K562 (cell line): ENCODE results near the gene KCNK1. TPM values are rescaled to one million over a fixed set of nuclear protein-coding genes. Genes with fewer than 3 reads are reported as not detected.

Source experiments
- ATAC-seq: fragments of 200-7000 bp; cut with Tn5 transposase; 3 replicates; pipeline ENCODE4 v1.9.1; 2020; ENCODE audit warnings: moderate library complexity
- BruUV-seq: library from RNA; stranded (reverse); fragments of 400-500 nt; replicated peaks from 2 replicates; lab custom pipeline; 2021; lab: Mats Ljungman, UMichigan
- CTCF ChIA-PET: fragments of 300-600 bp; formaldehyde crosslinking; extraction: SDS; loops from one replicate; lab custom pipeline; 2021; ENCODE audit warnings: low intra/inter-chr PET ratio; lab: Yijun Ruan, JAX
- POLR2A ChIA-PET: fragments of 300-600, 350-650 bp; sonication (Branson Sonifier 250); formaldehyde crosslinking; extraction: SDS; loops from one replicate; lab custom pipeline; 2021; ENCODE audit warnings: antibody characterized with exemption, inconsistent platforms; lab: Yijun Ruan, JAX
- DNase-seq, 4 experiments: peaks; one replicate each; pipeline versions ENCODE4 v3.0.0 to v3.0.0-alpha.2; 2011 to 2018; ENCODE audit warnings: low spot score in 3 of 4, mixed read lengths in 3 of 4; ENCODE audit errors: extremely low read depth in 1 of 4
- FAIRE-seq: peaks from 2 replicates; lab custom pipeline; 2011; peaks lifted over from hg19 to GRCh38; lab: Jason Lieb, UNC
- H2AFZ ChIP-seq: 2 replicates; pipeline ENCODE4 v1.6.0; 2011; ENCODE audit warnings: low read depth, low read length, control low read depth, inconsistent platforms
- H3K27ac ChIP-seq: fragments of 200-600 bp; 3 replicates; pipeline ENCODE4 v1.8.0; 2011; ENCODE audit warnings: low read depth, mild to moderate bottlenecking, control low read depth, inconsistent platforms, low read length, moderate library complexity, mixed read lengths; ENCODE audit errors: extremely low read depth
- H3K27me3 ChIP-seq, 2 experiments: fragments of 300-600 bp in 1 of 2; 2 replicates in 1 of 2; 3 replicates in 1 of 2; pipeline versions ENCODE4 v1.6.0 to v1.8.0; 2011; ENCODE audit warnings: inconsistent platforms in 2 of 2, low read length in 2 of 2, mild to moderate bottlenecking in 1 of 2, mixed read lengths in 1 of 2, moderate library complexity in 1 of 2; ENCODE audit not compliant: control insufficient read depth in 2 of 2, insufficient read depth in 2 of 2
- H3K36me3 ChIP-seq: fragments of 300-600 bp; 3 replicates; pipeline ENCODE4 v1.8.0; 2011; ENCODE audit warnings: mild to moderate bottlenecking, low read length, inconsistent platforms; ENCODE audit not compliant: control insufficient read depth, insufficient read depth
- H3K4me1 ChIP-seq, 2 experiments: fragments of 200-600 bp in 1 of 2; replicated peaks in 1 of 2; 2 replicates in 1 of 2; 3 replicates in 1 of 2; pipeline versions ENCODE4 v1.5.1 to v1.8.0; 2011; ENCODE audit warnings: inconsistent platforms in 2 of 2, low read length in 2 of 2, mild to moderate bottlenecking in 1 of 2, mixed read lengths in 1 of 2, moderate library complexity in 1 of 2; ENCODE audit not compliant: control insufficient read depth in 2 of 2, insufficient read depth in 2 of 2
- H3K4me2 ChIP-seq: 2 replicates; pipeline ENCODE4 v1.6.1; 2011; ENCODE audit warnings: low read length, control low read depth, inconsistent platforms, mixed read lengths; ENCODE audit not compliant: insufficient read depth
- H3K4me3 ChIP-seq: fragments of 200-600 bp; sonication (generic), shearing (Covaris generic); 2 replicates; pipeline ENCODE4 v1.5.1; 2016; ENCODE audit warnings: control low read depth, inconsistent platforms
- H3K79me2 ChIP-seq: fragments of 200-600 bp; 3 replicates; pipeline ENCODE4 v1.8.0; 2011; ENCODE audit warnings: low read length, inconsistent platforms; ENCODE audit not compliant: control insufficient read depth, insufficient read depth
- H3K9ac ChIP-seq, 2 experiments: 2 replicates each; pipeline versions ENCODE4 v1.6.0 to v1.6.1; 2011; ENCODE audit warnings: low read depth in 2 of 2, low read length in 2 of 2, control low read depth in 1 of 2, inconsistent platforms in 1 of 2, mild to moderate bottlenecking in 1 of 2, mixed read lengths in 1 of 2; ENCODE audit not compliant: insufficient read depth in 1 of 2
- H3K9me1 ChIP-seq: one replicate; pipeline ENCODE4 v1.6.0; 2011; ENCODE audit warnings: inconsistent platforms, mild to moderate bottlenecking, low read length, moderate library complexity; ENCODE audit not compliant: control insufficient read depth, insufficient read depth
- H3K9me3 ChIP-seq: replicated peaks from 2 replicates; pipeline ENCODE4 v1.5.1; 2011; ENCODE audit warnings: low read depth, low read length, inconsistent platforms; ENCODE audit not compliant: control insufficient read depth, insufficient read depth
- H4K20me1 ChIP-seq: replicated peaks from 2 replicates; pipeline ENCODE4 v1.6.1; 2011; ENCODE audit warnings: low read length, inconsistent platforms, mixed read lengths; ENCODE audit not compliant: control insufficient read depth, insufficient read depth
- CBFA2T2 ChIP-seq: fragments of 450-650 bp; conservative IDR thresholded peaks from 2 replicates; pipeline ENCODE4 v1.6.1; 2017; ENCODE audit warnings: mild to moderate bottlenecking
- CBFA2T3 ChIP-seq: fragments of 450-650 bp; IDR thresholded peaks from 2 replicates; pipeline ENCODE4 v1.6.1; 2017
- DPF2 ChIP-seq: fragments of 450-650 bp; IDR thresholded peaks from 2 replicates; pipeline ENCODE4 v1.6.1; 2016
- GTF2B ChIP-seq: IDR thresholded peaks from 2 replicates; pipeline ENCODE4 v1.6.1; 2011; ENCODE audit not compliant: insufficient read length; ENCODE audit errors: extremely low read depth
- HMGN3 ChIP-seq: IDR thresholded peaks from 2 replicates; pipeline ENCODE4 v1.6.1; 2011; ENCODE audit warnings: borderline replicate concordance, low read depth, mild to moderate bottlenecking, mixed read lengths, low read length; ENCODE audit not compliant: insufficient read length; ENCODE audit errors: extremely low read depth
- MEIS2 ChIP-seq: fragments of 450-650 bp; IDR thresholded peaks from 2 replicates; pipeline ENCODE4 v1.6.1; 2014; ENCODE audit warnings: mild to moderate bottlenecking; ENCODE audit not compliant: partially characterized antibody
- MYBL2 ChIP-seq, 2 experiments: fragments of 450-650 bp in 1 of 2; sonication (generic) in 1 of 2; formaldehyde crosslinking in 1 of 2; IDR thresholded peaks; 2 replicates each; pipeline versions ENCODE4 v1.6.1 to v1.8.1; 2017 to 2022; ENCODE audit warnings: borderline replicate concordance in 1 of 2, inconsistent platforms in 1 of 2, low read depth in 1 of 2, mild to moderate bottlenecking in 1 of 2, missing genetic modification reagents in 1 of 2, moderate library complexity in 1 of 2
- POLR2AphosphoS5 ChIP-seq: IDR thresholded peaks from 2 replicates; pipeline ENCODE4 v1.6.1; 2011; ENCODE audit warnings: mild to moderate bottlenecking, low read depth, low read length, moderate library complexity; ENCODE audit not compliant: control insufficient read depth, insufficient read depth
- TAL1 ChIP-seq: fragments of 450-650 bp; IDR thresholded peaks from 2 replicates; pipeline ENCODE4 v1.6.1; 2016; ENCODE audit warnings: mild to moderate bottlenecking
- TEAD4 ChIP-seq, 2 experiments: sonication (generic) in 1 of 2; formaldehyde crosslinking in 1 of 2; IDR thresholded peaks; 2 replicates each; pipeline versions ENCODE4 v1.6.1 to v1.8.0; 2012 to 2022; ENCODE audit warnings: borderline replicate concordance in 1 of 2, inconsistent platforms in 1 of 2, low read length in 1 of 2, mild to moderate bottlenecking in 1 of 2, missing genetic modification reagents in 1 of 2
- TRIM24 ChIP-seq, 2 experiments: fragments of 450-650 bp; IDR thresholded peaks; 2 replicates each; pipeline ENCODE4 v1.6.1; 2016
- ZBTB12 ChIP-seq: fragments of 250-450 bp; sonication (Bioruptor Pico); IDR thresholded peaks from 2 replicates; pipeline ENCODE4 v1.4.0; 2020
- ZNF23 ChIP-seq: fragments of 250-450 bp; sonication (Bioruptor Pico); IDR thresholded peaks from 2 replicates; pipeline ENCODE4 v1.4.0; 2020; ENCODE audit warnings: mild to moderate bottlenecking
- ZNF507 ChIP-seq: conservative IDR thresholded peaks from 2 replicates; pipeline ENCODE4 v1.6.1; 2017; ENCODE audit warnings: missing genetic modification characterization, missing compliant biosample characterization
- WGBS: fragments of 100-300 bp; shearing (Covaris generic); methylation state at CpG from one replicate; pipeline ENCODE4 v1.1.6; 2016; ENCODE audit warnings: low coverage, mixed read lengths; ENCODE audit not compliant: insufficient coverage; ENCODE audit errors: missing lambda C conversion rate; 5-methylcytosine and 5-hydroxymethylcytosine counted together
- in situ Hi-C: fragments of 300-500 bp; cut with MboI; formaldehyde crosslinking; loops from 4 replicates; pipeline ENCODE4 v1.15.0; 2018; ENCODE audit warnings: inconsistent platforms, mixed read lengths
- intact Hi-C: fragments of 100-400 bp; cut with micrococcal nuclease; formaldehyde crosslinking; loops from 2 replicates; pipeline ENCODE4 v1.14.2; 2022
- polyA plus RNA-seq, 8 experiments: library from polyadenylated mRNA; depleted of rRNA in 4 of 8; stranded (reverse) in 5 of 8; unstranded in 3 of 8; fragments of >200 nt; fragmentation: Nextera tagmentation in 2 of 8; fragmentation: Illumina TruSeq in 1 of 8; extraction: Ambion mirVana in 2 of 8; extraction: Trizol in 1 of 8; gene quantifications; 2 replicates each; pipeline versions ENCODE4 v1.2.1 to v1.2.3, GENCODE V29; 2011 to 2014; ENCODE audit warnings: inconsistent platforms in 1 of 8, missing spikeins in 1 of 8
- total RNA-seq, 7 experiments: library from RNA; depleted of rRNA in 6 of 7; stranded (reverse); fragments of >200 nt in 6 of 7; fragmentation: Illumina TruSeq in 2 of 7; extraction: Trizol in 2 of 7; gene quantifications; 2 replicates each; pipeline versions ENCODE4 v1.2.1 to v1.2.3, GENCODE V29; 2011 to 2021; ENCODE audit warnings: low replicate concordance in 1 of 7

The KCNK1 gene
- total and polyA plus RNA-seq, 9 of the 15 experiments (the other 6 are each of a cell fraction or from before 2014, with no cell fraction given), result 3.1 to 22.7 (median 6.0) TPM

- intact Hi-C loops, result no loop called here
- Histone ChIP-seq H3K27ac (no peak overlapping the region), H3K4me2 (no peak overlapping the region), H3K27me3 (no peaks in the 10 kb centered on the region), H2AFZ (no peak overlapping the region), H3K9me1 (no peaks in the 10 kb centered on the region), H3K9ac (no peak overlapping the region), H3K79me2 (peaks cover 16% of the 10 kb centered on the region), H3K4me1 (peaks cover 32 to 33% of the 10 kb centered on the region in 2 experiments; a peak in 4 of 5 replicates), H3K36me3 (no peaks in the 10 kb centered on the region), H4K20me1 (no peaks in the 10 kb centered on the region), H3K4me3 (no peak overlapping the region), H3K9me3 (no peaks in the 10 kb centered on the region)
- ChIA-PET CTCF (interaction anchor here (0.7 kb wide), 1 partner anchor 355 kb away, joined by 3 read pairs; no protein-coding TSS in a partner anchor), POLR2A (interaction anchor here (0.6 to 1.6 kb wide), 3 partner anchors 15 to 1500 kb away, joined by 3 to 4 read pairs (median 3); no protein-coding TSS in a partner anchor)
- TF ChIP-seq MEIS2 (peak; percentile 4), TAL1 (peak; percentile 35; the same call in 1 of the 2 replicates), POLR2AphosphoS5 (0 out of 2 replicates have a peak, but pooled peaks have one; percentile 19), ZNF23 (CRISPR knock-in tag) (no peak), GTF2B (no peak), MYBL2 (IDR thresholded peaks at IDR 0.05; ENCODE audit: low read depth) (no peak), MYBL2 (CRISPR knock-in tag; IDR thresholded peaks at IDR 0.05; ENCODE audit: borderline replicate concordance) (no peak), DPF2 (no peak), TEAD4 (IDR thresholded peaks at IDR 0.05; ENCODE audit: low read length) (peak; percentile 52; the same call in 1 of the 2 replicates), TEAD4 (CRISPR knock-in tag; IDR thresholded peaks at IDR 0.05; ENCODE audit: borderline replicate concordance) (no peak), ZBTB12 (CRISPR knock-in tag) (no peak), CBFA2T3 (peak; percentile 82), HMGN3 (no peak), TRIM24 (IDR thresholded peaks at IDR 0.05) (0 out of 4 replicates have a peak, but pooled peaks of 1 of the 2 experiments have one; percentile 34), CBFA2T2 (peak; percentile 70), ZNF507 (no peak)
- no peak for ATAC-seq
- 7% methylated on average over 2 of the region's 2 CpGs for WGBS
- FAIRE-seq, result no peak
- in situ Hi-C loops, result no loop called here
- no TSS peak for BruUV-seq
- peak in 3 of 4 experiments; percentile 53 to 63 (median 59) for DNase-seq
Measured at GRCh38 chr1:233610628-233611027, 3.3 kb upstream of the KCNK1 start.
